Body of pancreas (tissue), 4 donors: Measurements from ENCODE around the gene PCDH9. TPM values are rescaled to one million over a fixed set of nuclear protein-coding genes. Genes with fewer than 3 reads are reported as not detected.

ENCODE experiments used
- ATAC-seq: fragments of 150-250 bp; one replicate; pipeline ENCODE4 v1.9.1; 2016
- DNase-seq, 4 donors: peaks; one replicate each; pipeline ENCODE4 v3.0.0-alpha.2; 2019
- H3K27ac ChIP-seq, 4 donors: fragments of 200-600 bp; sonication (generic); 1 replicate in 3 of 4; 2 replicates in 1 of 4; pipeline versions ENCODE4 v1.5.1 to v1.6.1; 2016 to 2019; ENCODE audit warnings: mild to moderate bottlenecking in 1 of 4, mixed read lengths in 1 of 4, moderate library complexity in 1 of 4
- H3K27me3 ChIP-seq, 2 donors: fragments of 200-600 bp; sonication (generic); one replicate each; pipeline ENCODE4 v1.6.0; 2016; ENCODE audit warnings: mild to moderate bottlenecking in 1 of 2
- H3K36me3 ChIP-seq, 2 donors: fragments of 200-600 bp; sonication (generic); replicated peaks in 1 of 2; 2 replicates each; pipeline ENCODE4 v1.5.1; 2016; ENCODE audit warnings: low read depth in 2 of 2; ENCODE audit not compliant: insufficient read depth in 1 of 2
- H3K4me1 ChIP-seq: fragments of 200-600 bp; sonication (generic); one replicate; pipeline ENCODE4 v1.6.0; 2016
- H3K4me3 ChIP-seq, 2 donors: fragments of 200-600 bp; sonication (generic); 1 replicate in 1 of 2; 2 replicates in 1 of 2; pipeline ENCODE4 v1.5.1; 2016 to 2019
- H3K9me3 ChIP-seq, 3 donors: fragments of 200-600 bp; sonication (generic); 1 replicate in 2 of 3; 2 replicates in 1 of 3; pipeline ENCODE4 v1.5.1; 2016
- CTCF ChIP-seq, 7 experiments: fragments of 450-650 bp in 4 of 7; fragments of 200-600 bp in 3 of 7; sonication (generic) in 3 of 7; IDR thresholded peaks; one replicate each; pipeline ENCODE4 v1.5.1; 2016 to 2019; ENCODE audit warnings: antibody characterized with exemption in 7 of 7
- POLR2A ChIP-seq, 3 donors: fragments of 450-650 bp; IDR thresholded peaks; one replicate each; pipeline ENCODE4 v1.6.1; 2016; ENCODE audit warnings: antibody characterized with exemption in 3 of 3, mild to moderate bottlenecking in 2 of 3
- WGBS, 2 donors: methylation state at CpG; one replicate each; pipeline ENCODE4 v1.1.5; 2017; 5-methylcytosine and 5-hydroxymethylcytosine counted together
- intact Hi-C: fragments of 100-400 bp; cut with DNase I; formaldehyde crosslinking; loops from one replicate; pipeline ENCODE4 v1.15.1; 2023
- total RNA-seq, 2 donors: library from RNA; depleted of rRNA; stranded (reverse); fragments of >200 nt; gene quantifications; one replicate each; pipeline ENCODE4 v1.1.0, GENCODE V29; 2016

The PCDH9 gene
- total RNA-seq, 2 donors from 2014 or later: 3.6 to 3.9 TPM

GRCh38 chr13:66922444-66922843 is 307.7 kb downstream of the PCDH9 start:
- TF ChIP-seq CTCF (IDR thresholded peaks at IDR 0.05): no peak
- no peak for TF ChIP-seq POLR2A (IDR thresholded peaks at IDR 0.05)
- ATAC-seq (no peak), DNase-seq (no peak)
- H3K27me3 ChIP-seq: no peaks in the 10 kb centered on the region
- 23 to 29% methylated on average over 1 of the region's 1 CpG for WGBS, 2 donors
- H3K4me3 ChIP-seq: no peak overlapping the region
- no peaks in the 10 kb centered on the region for H3K4me1 ChIP-seq
- H3K9me3 ChIP-seq: no peaks in the 10 kb centered on the region
- no peak overlapping the region for H3K27ac ChIP-seq
- intact Hi-C loops: no loop called here
- no peaks in the 10 kb centered on the region for H3K36me3 ChIP-seq

GRCh38 chr13:66921437-66921836 is 308.7 kb downstream of the PCDH9 start:
- DNase-seq (no peak), ATAC-seq (no peak)
- Histone ChIP-seq H3K36me3 (no peaks in the 10 kb centered on the region), H3K27ac (no peak overlapping the region), H3K4me1 (no peaks in the 10 kb centered on the region), H3K9me3 (no peaks in the 10 kb centered on the region), H3K4me3 (no peak overlapping the region), H3K27me3 (no peaks in the 10 kb centered on the region)
- 51 to 58% methylated on average over 5 of the region's 5 CpGs for WGBS, 2 donors
- no peak for TF ChIP-seq CTCF (IDR thresholded peaks at IDR 0.05)
- TF ChIP-seq POLR2A (IDR thresholded peaks at IDR 0.05): no peak
- intact Hi-C loops: no loop called here

- no peaks in the 10 kb centered on the region for H3K36me3 ChIP-seq
- ATAC-seq (no peak), DNase-seq (no peak)
- no peak overlapping the region for H3K4me3 ChIP-seq
- TF ChIP-seq CTCF (IDR thresholded peaks at IDR 0.05): no peak
- TF ChIP-seq POLR2A (IDR thresholded peaks at IDR 0.05): no peak
- 72 to 81% methylated on average over 1 of the region's 1 CpG for WGBS, 2 donors
- intact Hi-C loops: no loop called here
- no peaks in the 10 kb centered on the region for H3K27me3 ChIP-seq
- H3K9me3 ChIP-seq: no peaks in the 10 kb centered on the region
- H3K4me1 ChIP-seq: no peaks in the 10 kb centered on the region
- no peak overlapping the region for H3K27ac ChIP-seq
These were observed 314.4 kb downstream of the PCDH9 start for GRCh38 chr13:66915596-66916185.

- H3K36me3 ChIP-seq: no peaks in the 10 kb centered on the region
- 64 to 76% methylated on average over 4 of the region's 4 CpGs for WGBS, 2 donors
- H3K4me3 ChIP-seq: no peak overlapping the region
- H3K27ac ChIP-seq: no peak overlapping the region
- TF ChIP-seq CTCF (IDR thresholded peaks at IDR 0.05) (no peak), POLR2A (IDR thresholded peaks at IDR 0.05) (no peak)
- H3K4me1 ChIP-seq: no peaks in the 10 kb centered on the region
- intact Hi-C loops: no loop called here
- no peaks in the 10 kb centered on the region for H3K27me3 ChIP-seq
- no peak for ATAC-seq
- no peak for DNase-seq
- H3K9me3 ChIP-seq: no peaks in the 10 kb centered on the region
These were observed 316.0 kb downstream of the PCDH9 start for GRCh38 chr13:66914155-66914554.

- Histone ChIP-seq H3K4me1 (no peaks in the 10 kb centered on the region), H3K4me3 (no peak overlapping the region), H3K9me3 (no peaks in the 10 kb centered on the region), H3K27ac (no peak overlapping the region), H3K27me3 (no peaks in the 10 kb centered on the region), H3K36me3 (no peaks in the 10 kb centered on the region)
- no peak for ATAC-seq
- TF ChIP-seq CTCF (IDR thresholded peaks at IDR 0.05) (no peak), POLR2A (IDR thresholded peaks at IDR 0.05) (no peak)
- 62 to 68% methylated on average over 4 of the region's 4 CpGs for WGBS, 2 donors
- DNase-seq: no peak
- intact Hi-C loops: no loop called here
These were observed 318.7 kb downstream of the PCDH9 start for GRCh38 chr13:66911411-66911939.
